ENCODE data around the gene TOR4A. TPM values are rescaled to one million over a fixed set of nuclear protein-coding genes. Genes with fewer than 3 reads are reported as not detected.

Gene TOR4A
- total and polyA plus RNA-seq, 10 of the 15 experiments (the other 5 are each of a cell fraction or from before 2014, with no cell fraction given) = 2.0 to 19.9 (median 3.7) TPM

- TF ChIP-seq REST (IDR thresholded peaks at IDR 0.05; ENCODE audit: low read depth, low read length) = no peak
- no peak for TF ChIP-seq CHD1 (IDR thresholded peaks at IDR 0.05; ENCODE audit: low read depth, low read length)
- TF ChIP-seq E4F1 (IDR thresholded peaks at IDR 0.05; ENCODE audit: borderline replicate concordance, partially characterized antibody) = no peak
- 0 out of 2 replicates have a peak, but pooled peaks have one; percentile 51 for TF ChIP-seq DPF2 (IDR thresholded peaks at IDR 0.05)
- TF ChIP-seq TARDBP (IDR thresholded peaks at IDR 0.05; ENCODE audit: borderline replicate concordance) = no peak
- peak; percentile 10; the same call in 1 of the 2 replicates for TF ChIP-seq SMARCA5 (IDR thresholded peaks at IDR 0.05)
- no peak for TF ChIP-seq ZBTB33 (IDR thresholded peaks at IDR 0.05)
- TF ChIP-seq PRDM15 (CRISPR knock-in tag; IDR thresholded peaks at IDR 0.05) = no peak
- no peak for TF ChIP-seq NFYB (IDR thresholded peaks at IDR 0.05; ENCODE audit: insufficient read depth, low read depth, low read length)
- TF ChIP-seq HSF1 (IDR thresholded peaks at IDR 0.05; ENCODE audit: low read depth, low read length) = no peak
- no peak for TF ChIP-seq ASH2L (IDR thresholded peaks at IDR 0.05; ENCODE audit: borderline replicate concordance, low read depth)
- TF ChIP-seq SMAD5 (IDR thresholded peaks at IDR 0.05; ENCODE audit: low read depth) = no peak
- TF ChIP-seq SIN3A (IDR thresholded peaks at IDR 0.05; ENCODE audit: low read depth, low read length) = no peak
- TF ChIP-seq ATF3 (IDR thresholded peaks at IDR 0.05; ENCODE audit: borderline replicate concordance, extremely low read depth, low read depth, low read length) = no peak
- TF ChIP-seq EZH2 (IDR thresholded peaks at IDR 0.05; ENCODE audit: borderline replicate concordance, control insufficient read depth, low read depth, low read length) = no peak
Observed at GRCh38 chr9:137302449-137303150, 25.1 kb downstream of the TOR4A start (continued).

Measured in GM12878 (cell line).